KOPT-K1 (cell line): ENCODE results near the gene CHADL.
"Not testable (repeated sequence)": the region's sequence is repeated elsewhere in the genome, so short reads cannot be mapped to it uniquely, and the experiment has no call there.

Source experiments
- H3K27ac ChIP-seq: fragments of 200-600 bp; sonication (generic); 2 replicates; pipeline ENCODE4 v1.5.1; 2016; ENCODE audit warnings: antibody characterized with exemption, mild to moderate bottlenecking, low read depth, low read length; ENCODE audit not compliant: poor library complexity, severe bottlenecking
- H3K36me3 ChIP-seq: fragments of 200-600 bp; sonication (generic); 2 replicates; pipeline ENCODE4 v1.5.1; 2017; ENCODE audit warnings: antibody characterized with exemption, mild to moderate bottlenecking, low read length, moderate library complexity; ENCODE audit not compliant: insufficient read depth
- H3K9me3 ChIP-seq: fragments of 200-600 bp; sonication (generic); 2 replicates; pipeline ENCODE4 v1.5.1; 2017; ENCODE audit warnings: antibody characterized with exemption, low read length, mild to moderate bottlenecking; ENCODE audit not compliant: insufficient read depth, poor library complexity, severe bottlenecking

Gene CHADL

GRCh38 chr22:41262250-41262765 lies 21.6 kb upstream of the CHADL start:
- no peak overlapping the region for H3K27ac ChIP-seq
- peaks cover 100% of the 10 kb centered on the region for H3K36me3 ChIP-seq
- H3K9me3 ChIP-seq: no peaks in the 10 kb centered on the region

- Histone ChIP-seq H3K36me3 (peaks cover 100% of the 10 kb centered on the region), H3K27ac (no peak overlapping the region), H3K9me3 (no peaks in the 10 kb centered on the region)
Observed at GRCh38 chr22:41261541-41262249, 21.0 kb upstream of the CHADL start.

GRCh38 chr22:41260871-41261270 lies 20.1 kb upstream of the CHADL start:
- Histone ChIP-seq H3K36me3 (peaks cover 100% of the 10 kb centered on the region), H3K27ac (no peak overlapping the region), H3K9me3 (no peaks in the 10 kb centered on the region)

- not testable (repeated sequence) for H3K27ac ChIP-seq, H3K9me3 ChIP-seq
- H3K36me3 ChIP-seq: peaks cover 100% of the 10 kb centered on the region
Observed at GRCh38 chr22:41259756-41260155, 19.0 kb upstream of the CHADL start.

DNA sequence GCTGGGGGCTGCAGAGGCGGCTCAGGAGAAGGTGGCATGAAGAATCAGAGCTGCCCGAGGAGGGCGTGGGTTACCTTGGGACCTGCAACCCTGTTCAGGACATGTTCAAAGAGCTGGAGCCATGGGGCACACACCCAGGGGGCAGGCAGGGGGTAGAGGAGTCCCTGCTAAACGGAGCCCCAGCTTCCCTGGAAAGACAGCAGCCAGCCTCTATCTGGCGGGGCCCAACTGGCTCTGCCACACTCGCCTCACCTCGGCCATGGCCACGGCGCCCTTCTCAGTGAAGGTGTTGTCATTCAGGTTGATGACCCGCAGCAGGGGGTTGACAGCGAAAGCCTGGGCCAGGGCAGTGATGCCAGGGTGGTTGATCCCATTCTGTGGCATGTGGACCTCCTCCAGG lies 17.0 kb upstream of the CHADL start:
- peaks cover 100% of the 10 kb centered on the region for H3K36me3 ChIP-seq
- no peak overlapping the region for H3K27ac ChIP-seq
- no peaks in the 10 kb centered on the region for H3K9me3 ChIP-seq

DNA sequence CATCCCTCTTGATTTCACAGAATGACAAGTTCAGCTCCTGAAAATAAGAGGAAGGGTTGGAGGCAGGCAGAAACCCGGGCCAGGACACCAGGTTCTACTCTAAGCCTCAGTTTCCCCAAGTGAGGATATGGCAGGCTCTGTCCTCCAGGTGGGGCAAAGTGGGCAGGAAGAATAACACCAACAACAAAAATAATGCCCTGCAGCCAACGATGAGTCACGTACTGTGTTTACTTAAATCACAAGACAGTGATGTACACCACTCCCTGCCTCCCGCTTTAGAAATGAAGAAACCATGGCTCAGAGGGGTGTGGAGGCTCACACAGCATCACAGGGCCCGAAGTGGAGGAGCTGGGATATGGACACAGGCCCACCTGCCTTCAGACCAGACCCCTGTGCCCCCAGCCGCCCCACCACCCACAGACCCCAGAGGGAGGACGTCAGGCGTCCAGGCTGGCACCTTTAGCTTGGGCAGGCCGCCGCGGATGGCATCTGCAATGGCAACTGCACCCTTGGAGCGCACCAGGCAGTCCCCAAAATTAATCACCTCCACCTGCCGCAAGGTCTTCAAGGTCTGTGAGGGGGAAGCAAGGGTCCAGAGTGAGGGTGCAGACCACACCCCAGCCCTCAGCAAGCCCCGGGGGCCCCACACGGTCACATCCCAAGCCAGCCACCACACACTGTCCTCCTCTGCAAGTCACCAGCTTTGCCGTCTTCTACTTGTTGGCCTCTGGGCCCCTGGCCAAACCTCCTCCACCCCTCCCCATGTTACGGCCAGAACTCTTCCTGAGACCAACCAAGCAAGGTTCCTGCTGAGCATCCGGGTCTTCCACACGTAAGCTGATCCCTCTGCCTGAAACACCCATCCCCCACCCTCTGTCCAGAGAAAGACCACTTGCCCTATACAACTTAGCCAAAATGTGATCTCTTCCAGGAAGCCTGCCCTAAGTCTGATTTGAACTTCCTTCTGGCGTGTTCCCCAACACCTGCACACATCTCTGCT lies 15.8 kb upstream of the CHADL start:
- H3K27ac ChIP-seq: no peak overlapping the region
- H3K9me3 ChIP-seq: no peaks in the 10 kb centered on the region
- H3K36me3 ChIP-seq: peaks cover 99% of the 10 kb centered on the region

- Histone ChIP-seq H3K36me3 (peaks cover 99% of the 10 kb centered on the region), H3K27ac (no peak overlapping the region), H3K9me3 (no peaks in the 10 kb centered on the region)
Observed at GRCh38 chr22:41254230-41254629, 13.5 kb upstream of the CHADL start.

DNA sequence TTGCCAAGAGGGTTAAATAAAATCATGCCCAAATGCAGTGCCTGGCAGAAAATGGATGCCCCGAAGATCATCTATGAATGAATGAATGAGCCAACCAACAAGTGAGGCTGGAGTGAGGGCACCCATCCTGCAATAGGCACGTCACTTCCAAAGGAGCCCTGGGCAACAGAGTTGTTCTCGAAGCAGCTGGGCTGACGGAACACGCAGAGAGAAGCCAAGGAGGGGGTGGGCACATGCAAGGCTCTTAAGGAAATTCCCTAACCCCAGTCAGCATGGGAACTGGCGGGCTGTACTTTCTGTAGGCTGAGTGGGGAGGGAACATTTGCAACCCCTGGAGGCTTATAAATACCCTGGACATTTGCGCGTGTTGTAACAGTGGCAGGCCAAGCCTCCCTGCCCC lies 11.6 kb upstream of the CHADL start:
- peaks cover 99% of the 10 kb centered on the region for H3K36me3 ChIP-seq
- no peaks in the 10 kb centered on the region for H3K9me3 ChIP-seq
- no peak overlapping the region for H3K27ac ChIP-seq

DNA sequence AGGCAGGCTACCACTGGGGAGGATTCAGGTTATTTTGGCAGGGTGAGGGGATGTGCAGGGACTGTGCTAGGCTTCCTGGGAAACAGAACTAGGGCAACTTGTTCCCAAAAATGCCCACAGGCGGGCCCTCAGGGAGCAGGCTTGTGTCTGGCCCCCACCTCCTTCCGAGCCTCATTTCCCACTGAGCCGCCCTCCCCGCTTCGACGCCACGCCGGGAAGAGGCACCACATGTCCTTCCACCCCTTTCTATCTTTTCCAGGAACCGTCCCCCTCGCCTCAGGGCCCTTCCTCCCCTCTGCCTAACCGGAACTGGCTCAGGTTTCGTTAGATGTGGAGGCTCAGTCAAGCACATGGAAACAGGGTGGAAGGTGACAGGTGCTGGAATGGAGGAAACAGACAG lies 9.4 kb upstream of the CHADL start:
- Histone ChIP-seq H3K27ac (no peak overlapping the region), H3K36me3 (peaks cover 99% of the 10 kb centered on the region), H3K9me3 (no peaks in the 10 kb centered on the region)

DNA sequence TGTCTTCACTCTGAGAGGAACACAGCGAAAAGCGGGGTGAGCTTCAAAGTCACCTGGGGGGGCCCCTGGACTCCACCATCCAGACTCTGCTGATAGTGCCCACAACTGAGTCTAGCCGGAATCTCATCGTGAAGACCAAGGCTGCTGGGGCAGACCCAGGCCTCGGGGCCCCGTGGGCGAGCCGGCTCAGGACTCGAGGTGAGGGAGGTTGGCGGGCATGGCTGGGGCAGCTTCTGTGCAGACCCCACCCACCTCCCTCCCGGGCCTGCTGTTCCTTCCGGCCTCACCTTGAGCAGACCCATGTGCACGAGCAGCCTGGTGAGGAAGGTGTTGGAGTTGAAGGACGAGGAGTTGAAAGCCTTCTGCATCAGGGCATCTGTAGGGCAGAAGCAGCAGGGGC lies 8.7 kb upstream of the CHADL start:
- Histone ChIP-seq H3K36me3 (peaks cover 99% of the 10 kb centered on the region), H3K9me3 (no peaks in the 10 kb centered on the region), H3K27ac (no peak overlapping the region)

GRCh38 chr22:41248758-41249157 lies 8.0 kb upstream of the CHADL start:
- peaks cover 98% of the 10 kb centered on the region for H3K36me3 ChIP-seq
- H3K27ac ChIP-seq: no peak overlapping the region
- no peaks in the 10 kb centered on the region for H3K9me3 ChIP-seq

DNA sequence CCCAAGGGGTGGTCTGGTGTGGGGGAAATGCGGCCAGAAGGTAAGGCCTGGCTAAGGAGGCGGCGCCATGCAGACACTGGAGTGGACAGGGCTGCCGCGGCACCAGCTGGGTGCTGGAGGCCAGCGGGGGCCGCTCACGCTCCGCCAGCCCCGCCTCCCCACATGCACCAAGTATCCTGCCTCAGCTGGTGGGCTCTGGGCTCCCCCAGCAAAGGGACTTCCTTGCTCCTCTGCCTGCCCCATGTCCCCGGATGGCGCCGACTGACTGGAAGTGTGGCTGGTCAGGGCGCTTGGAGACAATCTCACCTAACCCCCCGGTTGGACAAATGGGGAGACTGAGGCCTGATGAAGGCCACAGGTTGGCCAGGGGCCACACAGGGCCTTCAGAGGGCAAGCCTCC lies 7.6 kb upstream of the CHADL start:
- H3K36me3 ChIP-seq: peaks cover 94% of the 10 kb centered on the region

DNA sequence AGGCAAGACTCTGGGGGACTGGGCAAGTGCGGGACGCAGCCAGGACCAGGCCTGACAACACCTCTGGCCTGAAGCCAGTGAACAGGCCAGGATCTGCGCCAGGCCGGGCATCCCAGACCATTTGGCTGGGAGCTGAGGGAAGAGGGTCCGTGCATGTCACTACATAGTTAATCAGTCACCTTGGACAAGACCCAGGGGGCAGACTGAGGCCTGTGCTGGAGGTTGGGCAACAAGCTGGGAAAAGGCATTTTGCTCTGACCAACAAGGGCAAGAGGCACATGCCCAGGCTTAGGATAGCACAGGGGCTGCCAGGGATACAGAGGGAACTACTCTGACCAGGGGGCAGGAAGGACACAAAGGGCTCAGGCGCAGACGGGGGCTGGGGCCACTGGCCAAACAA lies 7.0 kb upstream of the CHADL start:
- peaks cover 88% of the 10 kb centered on the region for H3K36me3 ChIP-seq
- H3K9me3 ChIP-seq: no peaks in the 10 kb centered on the region

More for the DNA sequence above, 7.6 kb upstream of the CHADL start:
- Histone ChIP-seq H3K9me3 (no peaks in the 10 kb centered on the region), H3K27ac (no peak overlapping the region)

DNA sequence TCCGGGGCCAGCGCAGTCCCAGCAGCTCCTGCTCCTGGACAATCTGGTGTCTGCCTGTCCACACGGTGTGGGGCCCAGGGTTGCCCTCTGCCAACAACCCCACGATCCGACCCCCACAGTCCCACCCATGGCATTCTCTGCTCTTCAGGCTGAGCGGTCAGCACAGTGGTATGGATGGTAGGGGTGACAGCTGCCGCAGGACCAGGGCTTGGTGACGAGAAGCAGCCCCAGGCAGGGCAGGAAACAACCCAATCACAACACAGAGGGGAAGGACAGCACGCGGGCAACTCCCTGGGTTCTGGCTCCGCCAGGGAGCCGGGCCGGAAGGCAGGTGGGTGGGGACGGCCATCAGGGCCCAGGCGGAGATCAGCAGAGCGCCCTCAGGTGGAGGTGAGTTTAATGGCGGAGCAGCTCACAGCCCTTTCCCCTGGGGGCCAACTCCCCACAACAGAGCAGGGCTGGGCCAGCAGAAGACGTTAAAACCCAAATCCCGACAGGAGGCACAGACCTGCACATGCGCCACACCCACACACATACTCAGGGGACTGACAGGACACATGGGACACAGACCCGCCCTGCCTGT lies 5.3 kb upstream of the CHADL start:
- Histone ChIP-seq H3K27ac (no peak overlapping the region), H3K36me3 (peaks cover 72% of the 10 kb centered on the region), H3K9me3 (no peaks in the 10 kb centered on the region)

More for the DNA sequence above, 7.0 kb upstream of the CHADL start:
- no peak overlapping the region for H3K27ac ChIP-seq

- H3K9me3 ChIP-seq: no peaks in the 10 kb centered on the region
- peaks cover 46% of the 10 kb centered on the region for H3K36me3 ChIP-seq
- no peak overlapping the region for H3K27ac ChIP-seq
Observed at GRCh38 chr22:41243361-41243760, 2.6 kb upstream of the CHADL start.
